GM13976 (cell line): ENCODE measurements around the gene CREG2.

Experiments used
- DNase-seq: peaks from one replicate; pipeline ENCODE4 v3.0.0; 2012; ENCODE audit warnings: low spot score
- CTCF ChIP-seq: IDR thresholded peaks from 2 replicates; pipeline ENCODE4 v1.5.1; 2012; ENCODE audit warnings: borderline replicate concordance, mild to moderate bottlenecking; ENCODE audit not compliant: insufficient read depth; ENCODE audit errors: extremely low read depth, missing control alignments, control extremely low read depth
- in situ Hi-C: fragments of 300-500 bp; cut with MboI; formaldehyde crosslinking; loops from one replicate; pipeline ENCODE4 v1.12.0; 2022; ENCODE audit warnings: low sequenced_read_pairs, mixed read lengths, inconsistent platforms; ENCODE audit not compliant: unreplicated experiment

Gene CREG2

GRCh38 chr2:101387151-101387834 is at the start of gene CREG2:
Gene CREG2 (minus strand): TSS chr2:101387503. CDS start chr2:101387457, 46 bp downstream.
- TF ChIP-seq CTCF: no peak
- peak; percentile 65 for DNase-seq
- in situ Hi-C loops: no loop called here

- in situ Hi-C loops: no loop called here
- TF ChIP-seq CTCF: no peak
- no peak for DNase-seq
Measured at GRCh38 chr2:101435001-101435862, 47.9 kb upstream of the CREG2 start.

- TF ChIP-seq CTCF: no peak
- in situ Hi-C loops: no loop called here
- no peak for DNase-seq
Measured at GRCh38 chr2:101433465-101433864, 46.2 kb upstream of the CREG2 start.

GRCh38 chr2:101432411-101433181 is 45.3 kb upstream of the CREG2 start:
- TF ChIP-seq CTCF: no peak
- in situ Hi-C loops: no loop called here
- no peak for DNase-seq

- TF ChIP-seq CTCF: no peak
- DNase-seq: no peak
- in situ Hi-C loops: no loop called here
Measured at GRCh38 chr2:101431486-101431885, 44.2 kb upstream of the CREG2 start.

GRCh38 chr2:101430156-101430555 is 42.9 kb upstream of the CREG2 start:
- DNase-seq: no peak
- no peak for TF ChIP-seq CTCF
- in situ Hi-C loops: no loop called here
